ENCODE results near the gene UNC13B.

DNA sequence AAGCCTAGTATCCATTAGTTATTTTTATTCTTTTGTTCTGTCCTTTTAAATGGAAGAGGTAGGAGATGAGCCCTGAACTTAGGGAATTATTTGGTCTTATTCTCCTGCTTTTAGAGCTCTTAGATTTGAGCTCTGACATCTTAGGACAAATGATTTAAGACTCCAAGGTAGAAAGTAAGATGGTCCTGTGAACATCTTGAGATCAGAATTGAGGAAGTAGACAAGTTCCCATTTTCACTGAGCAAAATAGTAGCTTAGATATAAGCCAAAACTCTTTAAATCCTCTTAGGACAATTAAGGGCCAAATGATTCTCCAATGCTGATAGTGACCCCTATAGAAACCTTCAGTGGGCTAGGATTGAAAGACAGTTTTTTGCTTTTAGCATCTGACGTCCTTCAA lies 275.1 kb downstream of the UNC13B start:
- TF ChIP-seq, protein P1, sequence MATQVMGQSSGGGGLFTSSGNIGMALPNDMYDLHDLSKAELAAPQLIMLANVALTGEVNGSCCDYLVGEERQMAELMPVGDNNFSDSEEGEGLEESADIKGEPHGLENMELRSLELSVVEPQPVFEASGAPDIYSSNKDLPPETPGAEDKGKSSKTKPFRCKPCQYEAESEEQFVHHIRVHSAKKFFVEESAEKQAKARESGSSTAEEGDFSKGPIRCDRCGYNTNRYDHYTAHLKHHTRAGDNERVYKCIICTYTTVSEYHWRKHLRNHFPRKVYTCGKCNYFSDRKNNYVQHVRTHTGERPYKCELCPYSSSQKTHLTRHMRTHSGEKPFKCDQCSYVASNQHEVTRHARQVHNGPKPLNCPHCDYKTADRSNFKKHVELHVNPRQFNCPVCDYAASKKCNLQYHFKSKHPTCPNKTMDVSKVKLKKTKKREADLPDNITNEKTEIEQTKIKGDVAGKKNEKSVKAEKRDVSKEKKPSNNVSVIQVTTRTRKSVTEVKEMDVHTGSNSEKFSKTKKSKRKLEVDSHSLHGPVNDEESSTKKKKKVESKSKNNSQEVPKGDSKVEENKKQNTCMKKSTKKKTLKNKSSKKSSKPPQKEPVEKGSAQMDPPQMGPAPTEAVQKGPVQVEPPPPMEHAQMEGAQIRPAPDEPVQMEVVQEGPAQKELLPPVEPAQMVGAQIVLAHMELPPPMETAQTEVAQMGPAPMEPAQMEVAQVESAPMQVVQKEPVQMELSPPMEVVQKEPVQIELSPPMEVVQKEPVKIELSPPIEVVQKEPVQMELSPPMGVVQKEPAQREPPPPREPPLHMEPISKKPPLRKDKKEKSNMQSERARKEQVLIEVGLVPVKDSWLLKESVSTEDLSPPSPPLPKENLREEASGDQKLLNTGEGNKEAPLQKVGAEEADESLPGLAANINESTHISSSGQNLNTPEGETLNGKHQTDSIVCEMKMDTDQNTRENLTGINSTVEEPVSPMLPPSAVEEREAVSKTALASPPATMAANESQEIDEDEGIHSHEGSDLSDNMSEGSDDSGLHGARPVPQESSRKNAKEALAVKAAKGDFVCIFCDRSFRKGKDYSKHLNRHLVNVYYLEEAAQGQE (IDR thresholded peaks at IDR 0.05; ENCODE audit: low read depth) = no peak
- TF ChIP-seq CEBPB (IDR thresholded peaks at IDR 0.05) = no peak
- TF ChIP-seq RAD21 (IDR thresholded peaks at IDR 0.05; ENCODE audit: low read depth) = no peak
- TF ChIP-seq EGR1 (IDR thresholded peaks at IDR 0.05) = no peak
- no peak for TF ChIP-seq TCF12 (IDR thresholded peaks at IDR 0.05; ENCODE audit: low read depth)
- TF ChIP-seq, protein P2, sequence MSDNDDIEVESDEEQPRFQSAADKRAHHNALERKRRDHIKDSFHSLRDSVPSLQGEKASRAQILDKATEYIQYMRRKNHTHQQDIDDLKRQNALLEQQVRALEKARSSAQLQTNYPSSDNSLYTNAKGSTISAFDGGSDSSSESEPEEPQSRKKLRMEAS (IDR thresholded peaks at IDR 0.05) = no peak
- TF ChIP-seq TAF1 (IDR thresholded peaks at IDR 0.05; ENCODE audit: low read depth) = no peak
- TF ChIP-seq, protein P3, sequence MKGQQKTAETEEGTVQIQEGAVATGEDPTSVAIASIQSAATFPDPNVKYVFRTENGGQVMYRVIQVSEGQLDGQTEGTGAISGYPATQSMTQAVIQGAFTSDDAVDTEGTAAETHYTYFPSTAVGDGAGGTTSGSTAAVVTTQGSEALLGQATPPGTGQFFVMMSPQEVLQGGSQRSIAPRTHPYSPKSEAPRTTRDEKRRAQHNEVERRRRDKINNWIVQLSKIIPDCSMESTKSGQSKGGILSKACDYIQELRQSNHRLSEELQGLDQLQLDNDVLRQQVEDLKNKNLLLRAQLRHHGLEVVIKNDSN (IDR thresholded peaks at IDR 0.05) = no peak
- TF ChIP-seq ZBTB7A (IDR thresholded peaks at IDR 0.05; ENCODE audit: low read depth) = no peak
- TF ChIP-seq EP300 (IDR thresholded peaks at IDR 0.05; ENCODE audit: borderline replicate concordance) = no peak
- TF ChIP-seq YY1 (IDR thresholded peaks at IDR 0.05; ENCODE audit: low read depth) = no peak
- TF ChIP-seq FOXM1 (IDR thresholded peaks at IDR 0.05; ENCODE audit: borderline replicate concordance, low read depth) = no peak
